GM19395 (cell line): ENCODE results near the gene LTB4R.

Experiments
- ATAC-seq: cut with Tn5 transposase; IDR thresholded peaks from one replicate; pipeline ENCODE4 v1.9.1; 2021; ENCODE audit warnings: mild to moderate bottlenecking, moderate library complexity; ENCODE audit not compliant: unreplicated experiment

The LTB4R gene, protein sequence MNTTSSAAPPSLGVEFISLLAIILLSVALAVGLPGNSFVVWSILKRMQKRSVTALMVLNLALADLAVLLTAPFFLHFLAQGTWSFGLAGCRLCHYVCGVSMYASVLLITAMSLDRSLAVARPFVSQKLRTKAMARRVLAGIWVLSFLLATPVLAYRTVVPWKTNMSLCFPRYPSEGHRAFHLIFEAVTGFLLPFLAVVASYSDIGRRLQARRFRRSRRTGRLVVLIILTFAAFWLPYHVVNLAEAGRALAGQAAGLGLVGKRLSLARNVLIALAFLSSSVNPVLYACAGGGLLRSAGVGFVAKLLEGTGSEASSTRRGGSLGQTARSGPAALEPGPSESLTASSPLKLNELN

DNA sequence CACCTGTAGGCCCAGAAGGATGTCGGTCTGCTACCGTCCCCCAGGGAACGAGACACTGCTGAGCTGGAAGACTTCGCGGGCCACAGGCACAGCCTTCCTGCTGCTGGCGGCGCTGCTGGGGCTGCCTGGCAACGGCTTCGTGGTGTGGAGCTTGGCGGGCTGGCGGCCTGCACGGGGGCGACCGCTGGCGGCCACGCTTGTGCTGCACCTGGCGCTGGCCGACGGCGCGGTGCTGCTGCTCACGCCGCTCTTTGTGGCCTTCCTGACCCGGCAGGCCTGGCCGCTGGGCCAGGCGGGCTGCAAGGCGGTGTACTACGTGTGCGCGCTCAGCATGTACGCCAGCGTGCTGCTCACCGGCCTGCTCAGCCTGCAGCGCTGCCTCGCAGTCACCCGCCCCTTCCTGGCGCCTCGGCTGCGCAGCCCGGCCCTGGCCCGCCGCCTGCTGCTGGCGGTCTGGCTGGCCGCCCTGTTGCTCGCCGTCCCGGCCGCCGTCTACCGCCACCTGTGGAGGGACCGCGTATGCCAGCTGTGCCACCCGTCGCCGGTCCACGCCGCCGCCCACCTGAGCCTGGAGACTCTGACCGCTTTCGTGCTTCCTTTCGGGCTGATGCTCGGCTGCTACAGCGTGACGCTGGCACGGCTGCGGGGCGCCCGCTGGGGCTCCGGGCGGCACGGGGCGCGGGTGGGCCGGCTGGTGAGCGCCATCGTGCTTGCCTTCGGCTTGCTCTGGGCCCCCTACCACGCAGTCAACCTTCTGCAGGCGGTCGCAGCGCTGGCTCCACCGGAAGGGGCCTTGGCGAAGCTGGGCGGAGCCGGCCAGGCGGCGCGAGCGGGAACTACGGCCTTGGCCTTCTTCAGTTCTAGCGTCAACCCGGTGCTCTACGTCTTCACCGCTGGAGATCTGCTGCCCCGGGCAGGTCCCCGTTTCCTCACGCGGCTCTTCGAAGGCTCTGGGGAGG is at the start of gene LTB4R:
TSS of gene LTB4R (plus strand) at position 857 of the 959 bp plus-strand sequence. CDS start 4,150 bp downstream, outside the sequence.
- ATAC-seq: peak; percentile 56

DNA sequence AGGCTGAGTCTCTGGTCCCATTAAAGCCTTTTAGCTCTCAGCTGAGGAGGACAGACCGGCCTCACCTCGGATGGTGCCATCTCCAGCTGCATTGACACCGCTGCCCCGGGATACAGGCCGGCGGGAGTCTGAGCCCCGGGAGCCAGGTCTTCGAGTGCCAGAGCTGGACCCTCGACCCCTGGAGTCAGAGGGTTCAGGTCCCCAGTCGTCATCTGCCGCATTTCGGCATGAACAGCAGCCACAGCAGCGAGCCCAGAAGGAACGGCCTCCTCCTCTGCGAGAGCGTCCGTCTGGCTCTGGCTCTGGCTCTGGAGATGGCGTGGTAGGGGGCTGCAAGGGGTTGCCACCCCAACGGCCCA is 49.4 kb upstream of the LTB4R start:
- no peak for ATAC-seq

DNA sequence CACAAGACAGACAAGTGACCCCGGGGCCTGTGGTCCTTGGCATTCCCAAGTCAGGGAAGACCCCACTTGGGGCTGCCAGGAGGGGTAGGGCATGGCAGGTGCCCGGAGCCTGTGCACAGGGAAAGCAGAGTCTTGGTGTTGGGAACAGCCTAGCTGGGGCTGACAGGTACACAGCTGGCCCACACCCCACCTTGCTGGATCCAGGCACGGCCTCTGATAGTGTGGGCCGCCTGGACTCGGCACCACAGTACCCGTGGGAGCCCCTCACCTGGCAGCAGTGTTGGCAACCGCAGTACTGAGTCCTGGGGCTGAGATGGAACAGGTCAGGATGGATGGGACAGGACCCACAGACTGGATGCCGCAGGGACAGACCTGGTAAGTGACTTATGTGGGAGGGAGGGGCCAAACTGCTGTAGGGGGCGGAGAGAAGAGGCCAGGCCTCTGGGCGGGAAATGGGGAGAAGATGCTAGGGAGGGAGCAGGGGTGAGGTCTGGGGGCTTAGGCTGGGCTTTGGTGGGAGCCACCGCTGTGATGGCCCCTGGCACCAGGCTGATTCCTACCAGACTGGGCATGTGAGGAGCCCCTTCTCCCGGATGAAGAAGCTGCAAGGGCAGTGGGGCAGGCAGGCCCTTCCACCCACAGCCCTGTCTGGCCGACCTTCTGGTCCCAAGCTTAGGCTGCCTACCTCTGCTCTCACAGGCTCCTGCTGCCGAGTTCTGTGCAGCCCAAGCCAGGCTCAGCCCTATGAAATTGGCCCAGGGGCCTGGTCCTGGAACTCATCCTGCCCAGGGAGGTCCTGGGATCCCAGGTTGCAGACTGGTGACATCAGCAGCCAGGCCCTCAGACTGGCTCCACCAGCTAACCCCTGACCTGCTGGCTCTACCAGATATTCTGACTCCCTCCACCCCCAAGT is 48.2 kb upstream of the LTB4R start, which contains the start of gene TGM1:
TSS of gene TGM1 (minus strand) at position 357 of the 913 bp plus-strand sequence. CDS start 825 bp downstream, outside the sequence.
- ATAC-seq: no peak

DNA sequence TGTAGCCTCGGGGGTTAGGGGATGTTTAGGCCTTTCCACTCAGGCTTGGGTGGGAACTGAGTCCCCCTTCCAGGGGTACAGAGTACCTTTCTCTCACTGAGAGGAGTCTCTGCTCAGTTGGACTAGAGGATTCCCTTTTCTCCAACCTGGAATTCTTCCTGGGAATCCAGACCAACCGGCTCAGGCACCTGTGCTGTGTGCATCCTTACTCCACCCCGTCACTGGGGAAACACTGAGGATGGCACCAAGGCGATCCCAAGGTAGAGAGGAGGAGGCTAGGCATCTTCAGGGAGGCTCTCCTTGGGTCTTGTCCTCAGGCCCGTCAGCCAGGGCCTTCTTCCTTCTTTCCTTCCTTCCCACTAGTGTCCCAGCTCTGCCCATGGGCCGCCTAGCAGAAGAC is 47.5 kb upstream of the LTB4R start:
- no peak for ATAC-seq

DNA sequence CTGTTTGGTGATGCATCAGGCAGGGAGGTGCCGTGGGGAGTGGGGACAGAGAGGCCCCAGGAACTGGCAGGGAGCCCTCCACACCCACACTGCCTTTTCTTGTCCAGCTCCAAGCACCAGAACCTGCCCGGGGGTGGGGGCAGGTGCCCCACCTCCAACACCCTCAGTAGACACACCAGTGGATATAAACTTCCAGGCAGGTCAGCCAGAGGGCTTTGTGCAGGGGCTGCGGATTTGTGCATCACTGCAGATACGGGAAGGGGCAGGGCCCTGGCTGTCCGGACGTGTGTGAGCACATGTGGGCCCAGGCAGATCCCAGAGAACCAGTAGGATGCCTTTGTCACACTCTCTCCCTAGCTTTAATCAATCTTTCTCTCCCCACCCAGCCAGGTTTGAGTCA is 47.0 kb upstream of the LTB4R start:
- no peak for ATAC-seq

DNA sequence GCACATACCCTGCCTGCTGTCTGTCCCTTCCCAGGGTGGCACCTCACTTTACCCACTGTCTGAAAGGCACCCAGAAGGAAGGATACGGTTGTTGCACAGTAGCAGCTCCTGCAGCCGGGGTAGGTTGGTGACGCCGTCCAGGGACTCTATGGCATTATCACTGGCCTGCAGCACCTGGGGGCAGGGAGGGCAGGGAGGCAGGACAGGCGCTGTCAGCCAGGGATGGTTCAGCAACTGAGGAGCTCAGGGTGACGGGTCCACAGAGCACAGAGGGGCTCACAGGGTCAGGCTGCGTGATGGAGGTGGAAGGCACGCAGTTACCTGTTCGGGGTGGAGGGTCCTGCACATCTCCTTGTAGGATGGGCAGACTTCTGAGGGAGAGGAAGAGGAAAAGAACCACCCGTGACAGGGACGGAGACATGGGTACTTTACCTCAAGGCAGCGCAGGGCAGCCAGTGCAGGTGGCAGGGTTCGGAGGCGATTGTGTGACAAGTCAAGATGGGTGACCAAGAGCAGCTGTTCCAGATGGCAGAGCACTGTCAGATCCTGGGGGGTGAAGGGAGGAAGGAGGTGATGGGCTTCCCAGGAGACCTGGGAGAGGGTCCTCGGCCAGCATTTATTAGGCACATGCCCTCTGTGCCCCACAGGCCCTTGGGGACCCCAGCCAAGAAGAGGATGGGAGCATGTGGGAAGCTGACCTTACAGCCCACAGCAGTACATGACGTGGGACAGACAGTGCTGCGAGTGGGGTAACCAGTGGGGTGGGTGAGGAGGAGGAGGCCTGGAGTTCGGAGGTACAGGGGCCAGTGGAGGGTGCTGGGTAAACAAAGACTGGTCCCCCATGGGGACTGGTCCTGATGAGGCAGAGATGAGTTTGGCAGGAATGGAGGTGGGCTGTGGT is 44.7 kb upstream of the LTB4R start:
- no peak for ATAC-seq

DNA sequence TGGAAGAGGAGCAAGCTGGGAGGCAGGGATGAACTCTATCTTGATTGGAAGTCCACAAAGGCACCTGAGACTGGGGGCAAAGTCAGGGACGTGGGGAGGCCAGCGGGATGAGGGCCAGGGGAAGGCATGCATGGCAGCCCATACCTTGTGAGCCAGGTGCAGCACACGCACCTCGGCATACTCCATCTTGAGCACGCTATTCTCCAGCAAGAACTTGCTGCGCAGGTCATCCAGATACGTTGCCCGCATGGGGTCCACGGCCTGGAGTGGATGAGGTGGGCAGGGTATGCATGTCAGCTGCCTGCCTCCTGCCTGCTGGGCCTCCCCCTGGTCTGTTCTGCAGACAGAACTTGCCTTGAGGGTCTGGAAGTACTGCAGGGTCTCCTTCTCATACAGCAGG is 43.8 kb upstream of the LTB4R start:
- ATAC-seq: no peak

DNA sequence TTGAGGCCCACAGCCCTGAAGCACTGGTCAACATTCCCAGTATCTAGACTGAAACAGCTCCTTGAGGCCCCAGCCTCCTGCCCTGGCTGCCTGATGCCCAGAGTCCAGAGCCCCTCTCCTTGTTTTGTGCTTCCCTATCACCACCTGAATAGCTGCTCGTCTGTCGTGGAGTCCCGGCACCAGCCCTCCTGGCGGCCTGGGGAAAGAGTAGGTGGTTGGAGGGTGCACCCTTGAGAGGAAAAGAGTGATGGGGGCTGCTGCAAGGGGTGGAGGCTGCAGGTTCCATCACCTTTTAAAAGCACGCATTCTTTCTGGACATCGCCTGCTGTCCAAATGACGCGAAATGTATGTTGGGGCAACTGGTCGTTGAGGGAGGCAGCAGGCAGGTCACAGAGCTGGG is 43.1 kb upstream of the LTB4R start:
- ATAC-seq: no peak

DNA sequence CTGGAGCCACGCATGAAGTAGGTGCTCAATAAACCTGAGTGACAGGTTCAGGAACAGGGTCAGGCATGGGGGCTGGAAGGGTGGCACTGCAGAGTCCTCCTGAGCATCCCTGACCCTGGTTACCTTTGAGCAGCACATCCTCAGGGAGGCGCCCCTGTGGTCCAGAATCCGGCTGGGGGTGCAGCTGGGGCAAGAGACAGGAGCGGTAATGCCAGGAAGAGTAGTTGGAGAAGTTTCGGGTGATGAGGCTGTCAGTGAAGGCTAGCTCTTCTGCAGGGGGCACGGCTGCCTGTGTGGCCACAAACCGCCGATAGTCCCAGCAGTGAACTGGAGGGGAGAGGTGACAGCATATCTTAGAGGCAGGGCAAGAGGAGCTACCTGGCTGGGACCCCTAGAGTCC is 41.9 kb upstream of the LTB4R start:
- no peak for ATAC-seq

DNA sequence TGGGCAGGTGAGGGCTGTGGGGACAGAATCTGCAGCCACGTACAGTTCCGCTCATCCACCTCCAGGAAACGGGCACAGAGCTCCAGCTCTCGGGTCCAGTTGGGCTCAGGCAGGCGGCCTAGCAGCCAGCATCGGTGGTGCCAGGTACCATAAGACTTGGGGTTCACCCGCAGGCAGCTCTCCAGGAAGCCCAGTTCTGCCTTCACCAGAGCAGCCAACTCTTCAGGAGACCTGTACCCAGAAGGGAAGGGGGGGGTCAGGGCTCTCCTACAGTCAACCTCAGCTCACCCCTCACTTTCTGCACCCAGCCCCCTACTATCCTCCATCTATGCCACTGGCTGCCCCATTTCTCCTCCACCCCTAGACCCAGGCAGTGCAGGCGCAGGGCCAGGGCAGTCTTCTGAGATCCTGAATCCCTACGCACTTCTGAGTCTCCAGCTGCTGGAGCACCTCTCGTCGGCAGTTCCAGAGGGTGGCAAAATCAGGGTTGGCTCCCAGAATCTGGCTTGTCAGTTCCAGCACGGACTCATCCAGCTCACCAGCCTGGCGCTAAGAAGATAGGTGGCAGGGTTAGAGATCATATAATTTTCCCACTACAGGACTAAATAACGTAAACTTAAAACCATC is 41.3 kb upstream of the LTB4R start:
- ATAC-seq: no peak

DNA sequence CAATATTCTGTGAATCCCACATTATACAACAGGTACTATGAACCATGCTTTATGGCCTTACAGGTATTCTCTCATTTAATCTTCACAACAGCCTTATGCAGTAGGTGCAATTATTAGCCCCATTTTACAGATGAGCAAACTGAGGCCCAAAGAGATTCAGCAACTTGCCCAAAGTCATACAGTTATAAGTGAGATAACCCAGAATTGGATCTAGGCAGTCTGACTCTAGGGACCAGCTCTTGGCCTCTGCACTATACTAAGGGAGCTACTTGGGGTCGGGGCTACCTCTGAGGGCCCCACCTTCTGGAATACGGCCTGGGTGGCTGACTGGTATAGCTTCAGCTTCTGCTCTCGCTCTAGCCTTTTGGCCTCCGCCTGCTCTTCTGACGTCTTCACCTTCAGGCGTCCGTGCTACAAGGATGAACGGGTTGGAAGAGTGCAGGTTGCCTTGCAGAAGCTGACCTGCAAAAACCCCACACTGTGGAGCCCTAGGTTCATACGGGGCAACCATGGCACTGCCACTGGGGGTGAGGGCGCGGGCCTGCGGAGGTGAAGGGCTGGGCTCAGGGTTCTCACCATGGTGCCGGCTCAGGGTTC is 40.7 kb upstream of the LTB4R start:
- no peak for ATAC-seq

DNA sequence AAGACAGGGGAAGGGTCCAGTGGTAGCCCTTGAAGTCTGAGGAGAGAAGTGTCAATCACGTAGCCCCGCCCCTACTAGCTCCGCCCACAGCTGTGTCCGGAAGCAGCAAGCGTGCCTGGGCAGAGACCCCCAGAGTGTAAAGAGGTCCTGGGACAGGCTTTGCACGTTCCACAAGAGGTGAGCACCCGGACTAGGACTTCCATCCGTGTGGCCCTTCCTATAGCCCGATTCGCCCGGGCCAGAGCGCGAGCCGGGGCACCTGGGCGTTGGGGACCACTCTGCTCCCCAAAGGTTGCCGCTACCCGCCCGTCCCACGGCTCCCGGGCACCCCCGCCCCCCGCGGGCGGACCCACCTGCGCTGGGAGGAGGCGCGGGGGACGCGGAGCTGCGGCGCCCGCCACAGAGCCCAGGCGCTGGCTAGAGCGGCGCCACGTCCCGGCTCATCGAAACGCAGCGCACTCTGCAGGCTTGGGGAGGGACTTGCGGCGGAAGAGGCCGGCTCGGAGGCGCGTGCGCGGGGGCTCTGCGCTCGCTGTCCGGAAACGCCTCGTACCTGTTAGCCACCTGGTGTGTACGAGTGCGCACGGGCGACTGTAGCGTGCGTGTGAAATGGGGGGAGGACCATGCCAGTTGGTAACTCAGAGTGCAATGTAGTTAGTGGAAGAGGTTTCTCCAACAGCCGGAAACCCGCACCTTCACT is 40.0 kb upstream of the LTB4R start, which contains the start of gene RABGGTA:
TSS of gene RABGGTA (minus strand) at position 464 of the 700 bp plus-strand sequence. CDS start 482 bp downstream, outside the sequence.
- ATAC-seq: peak; percentile 84

DNA sequence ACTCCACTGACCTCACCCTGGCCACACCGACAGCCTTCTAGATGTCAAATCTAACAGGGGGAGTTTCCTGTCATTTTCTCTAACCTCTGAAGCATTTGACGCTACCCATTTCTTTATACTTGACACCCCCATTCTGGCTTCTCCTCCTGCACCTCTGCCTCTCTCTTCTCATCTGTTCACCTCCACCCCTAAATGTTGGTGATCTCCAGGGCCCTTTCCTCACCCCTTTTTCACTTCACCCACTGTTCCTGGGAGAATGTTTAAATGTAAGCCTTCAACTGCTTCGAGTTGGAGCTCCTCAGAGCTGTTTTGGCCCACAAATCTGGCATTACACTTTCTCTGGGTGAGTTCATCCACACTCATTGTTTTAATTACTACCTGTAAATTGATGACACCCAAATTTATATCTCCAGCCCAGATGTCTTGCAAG is 39.5 kb upstream of the LTB4R start:
- ATAC-seq: no peak

DNA sequence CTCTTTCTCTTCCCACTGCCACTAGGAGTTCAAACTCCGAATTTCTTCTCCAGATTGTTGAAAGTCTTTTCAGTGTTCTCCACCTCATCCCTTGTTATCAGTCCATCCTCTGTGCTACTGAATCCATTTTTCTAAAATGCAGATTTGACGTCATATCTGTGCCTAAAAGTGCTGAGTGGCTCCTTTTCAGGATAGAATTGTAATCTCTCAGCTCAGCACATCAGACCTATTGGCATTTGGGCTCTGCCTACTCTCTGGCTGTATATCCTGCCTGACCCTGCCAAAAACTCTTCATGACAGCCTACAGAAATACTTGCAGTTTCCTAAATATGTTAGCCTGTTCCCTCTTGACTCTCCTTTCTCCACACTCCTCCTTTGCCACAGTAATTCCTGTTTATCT is 38.8 kb upstream of the LTB4R start:
- ATAC-seq: no peak

DNA sequence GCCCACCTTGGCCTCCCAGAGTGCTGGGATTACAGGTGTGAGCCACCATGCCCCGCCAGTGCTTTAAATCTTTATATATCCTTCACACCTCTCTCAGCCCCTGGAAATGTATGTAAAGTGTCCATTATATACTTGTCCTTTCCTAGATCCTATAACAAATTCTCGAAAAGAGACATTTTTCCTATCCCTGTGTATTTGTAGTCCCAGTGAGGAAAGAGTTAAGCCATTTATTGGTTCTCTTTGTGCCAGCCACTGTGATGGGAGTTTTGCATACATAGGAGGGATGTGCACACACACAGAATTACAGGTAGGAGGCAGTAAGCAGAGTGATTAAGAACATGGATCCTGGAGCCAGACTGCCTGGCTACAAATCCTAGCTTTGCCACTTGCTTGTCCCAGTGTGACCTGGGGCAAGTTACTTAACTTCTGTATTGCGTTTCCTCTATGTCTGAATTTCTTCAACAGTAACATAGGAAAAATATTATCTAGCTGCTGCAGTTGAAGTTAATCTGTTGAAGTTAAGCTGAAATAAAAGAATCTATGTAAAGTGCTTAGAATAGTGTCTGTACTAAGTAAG is 37.8 kb upstream of the LTB4R start:
- ATAC-seq: no peak

DNA sequence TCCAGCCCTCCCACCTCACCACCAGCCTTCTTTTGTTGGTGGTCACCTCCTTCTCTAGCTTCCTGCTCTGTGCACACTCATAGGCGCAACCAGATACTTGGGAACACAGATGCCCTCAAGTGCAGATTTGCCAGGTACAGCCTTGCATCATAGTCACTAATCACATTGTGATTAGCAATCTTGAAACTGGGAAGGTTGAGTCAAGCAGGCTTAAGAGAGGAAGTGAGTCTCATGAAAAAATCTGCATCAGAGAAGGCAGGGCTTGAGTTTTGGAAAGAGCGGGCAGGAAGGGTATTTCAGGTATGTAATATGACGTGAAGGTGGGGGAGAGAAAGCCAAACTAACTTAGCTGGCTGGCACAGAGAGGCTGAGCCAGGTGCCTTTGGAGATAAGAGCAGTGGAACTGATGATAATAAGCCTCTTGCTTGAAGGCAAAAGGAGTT is 37.2 kb upstream of the LTB4R start:
- peak; percentile 50 for ATAC-seq

DNA sequence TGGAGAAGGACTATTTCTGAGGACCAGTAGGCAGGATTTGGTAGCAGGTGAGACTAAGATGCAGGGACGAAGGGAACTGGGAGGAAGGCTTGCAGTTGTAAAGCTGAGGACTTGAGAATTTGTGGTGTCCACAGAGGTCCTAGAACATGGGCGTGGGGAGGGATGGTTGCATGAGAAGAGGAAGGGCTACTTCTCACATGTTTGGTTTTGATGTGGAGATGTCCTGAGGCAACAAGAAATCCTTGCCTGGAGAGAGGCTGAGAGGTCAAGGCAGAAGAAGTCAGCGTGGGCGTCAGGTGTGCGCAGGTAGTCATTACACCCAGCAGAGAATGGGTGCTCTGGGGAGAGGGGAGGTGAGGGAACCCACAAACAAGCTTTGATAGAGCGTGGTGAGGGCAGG is 34.2 kb upstream of the LTB4R start:
- no peak for ATAC-seq
